ENCODE results near the gene FAM98C. TPM values are rescaled to one million over a fixed set of nuclear protein-coding genes. Genes with fewer than 3 reads are reported as not detected.

The FAM98C gene
- total and polyA plus RNA-seq, 2 donors (not counting 1 experiment from before 2014, with no cell fraction given) = 44.1 to 73.5 TPM

Other genes starting within 250 kb of the FAM98C start
- not detected in 2 replicates for gene DPF1, start 178.9 kb upstream of the FAM98C start, total RNA-seq
- 0.42 TPM in 1 of 2 replicates, not detected in the other for gene DPF1, start 178.9 kb upstream of the FAM98C start, polyA plus RNA-seq
- 24.0 and 25.9 TPM in 2 replicates for gene PPP1R14A, start 146.7 kb upstream of the FAM98C start, total RNA-seq
- 32.6 and 33.8 TPM in 2 replicates for gene PPP1R14A, start 146.7 kb upstream of the FAM98C start, polyA plus RNA-seq
- gene SPINT2, start 138.5 kb upstream of the FAM98C start, total RNA-seq = 70.0 and 78.5 TPM in 2 replicates
- 49.1 and 50.0 TPM in 2 replicates for gene SPINT2, start 138.5 kb upstream of the FAM98C start, polyA plus RNA-seq
- gene C19orf33, start 98.8 kb upstream of the FAM98C start, total RNA-seq = 1.2 and 2.0 TPM in 2 replicates
- gene C19orf33, start 98.8 kb upstream of the FAM98C start, polyA plus RNA-seq = not detected in 2 replicates
- gene YIF1B, start 87.1 kb upstream of the FAM98C start, total RNA-seq = 30.6 and 31.6 TPM in 2 replicates
- gene YIF1B, start 87.1 kb upstream of the FAM98C start, polyA plus RNA-seq = 39.5 and 58.3 TPM in 2 replicates
- 3.7 and 4.4 TPM in 2 replicates for gene KCNK6, start 83.2 kb upstream of the FAM98C start, total RNA-seq
- 1.5 and 3.4 TPM in 2 replicates for gene KCNK6, start 83.2 kb upstream of the FAM98C start, polyA plus RNA-seq
- 31.2 and 33.8 TPM in 2 replicates for gene CATSPERG, start 67.3 kb upstream of the FAM98C start, total RNA-seq
- gene CATSPERG, start 67.3 kb upstream of the FAM98C start, polyA plus RNA-seq = 6.6 and 6.7 TPM in 2 replicates
- gene PSMD8, start 28.5 kb upstream of the FAM98C start, total RNA-seq = 77.1 and 88.1 TPM in 2 replicates
- gene PSMD8, start 28.5 kb upstream of the FAM98C start, polyA plus RNA-seq = 77.1 and 122 TPM in 2 replicates
- gene GGN, start 15.1 kb upstream of the FAM98C start, total RNA-seq = 0.34 TPM in 2 replicates
- gene GGN, start 15.1 kb upstream of the FAM98C start, polyA plus RNA-seq = not detected in 2 replicates
- gene SPRED3, start 14.4 kb upstream of the FAM98C start, total RNA-seq = 1.1 and 1.2 TPM in 2 replicates
- 1.7 and 2.0 TPM in 2 replicates for gene SPRED3, start 14.4 kb upstream of the FAM98C start, polyA plus RNA-seq
- gene RASGRP4, start 23.1 kb downstream of the FAM98C start, total RNA-seq = 0.20 TPM in 1 of 2 replicates, not detected in the other
- gene RASGRP4, start 23.1 kb downstream of the FAM98C start, polyA plus RNA-seq = 0.98 and 1.5 TPM in 2 replicates
- gene RYR1, start 30.6 kb downstream of the FAM98C start, total RNA-seq = 3.3 and 3.8 TPM in 2 replicates
- gene RYR1, start 30.6 kb downstream of the FAM98C start, polyA plus RNA-seq = 0.06 and 0.43 TPM in 2 replicates
- 397 and 415 TPM in 2 replicates for gene MAP4K1, start 214.9 kb downstream of the FAM98C start, total RNA-seq
- 232 and 291 TPM in 2 replicates for gene MAP4K1, start 214.9 kb downstream of the FAM98C start, polyA plus RNA-seq
- 284 and 295 TPM in 2 replicates for gene EIF3K, start 216.1 kb downstream of the FAM98C start, total RNA-seq
- 773 and 841 TPM in 2 replicates for gene EIF3K, start 216.1 kb downstream of the FAM98C start, polyA plus RNA-seq
- gene ACTN4, start 244.6 kb downstream of the FAM98C start, total RNA-seq = 154 and 164 TPM in 2 replicates
- gene ACTN4, start 244.6 kb downstream of the FAM98C start, polyA plus RNA-seq = 80.5 and 108 TPM in 2 replicates

Data from B cell (primary cell).